ENCODE results near the gene REXO4.
A peak's percentile ranks its signal among the peaks of the same experiment; 100 is the strongest.
"Not testable (repeated sequence)": the region's sequence is repeated elsewhere in the genome, so short reads cannot be mapped to it uniquely, and the experiment has no call there.

REXO4 gene

GRCh38 chr9:133455936-133456335 lies 38.1 kb upstream of the REXO4 start:
- Mint-ChIP-seq H3K4me1 (peaks cover 10% of the 10 kb centered on the region), H3K9me3 (no peaks in the 10 kb centered on the region), H3K4me3 (no peak overlapping the region), H3K27ac (no peak overlapping the region), H3K36me3 (peaks cover 13% of the 10 kb centered on the region)
- no peak for DNase-seq (ENCODE audit: low spot score in 2 of 2)
- no peak for ATAC-seq

DNA sequence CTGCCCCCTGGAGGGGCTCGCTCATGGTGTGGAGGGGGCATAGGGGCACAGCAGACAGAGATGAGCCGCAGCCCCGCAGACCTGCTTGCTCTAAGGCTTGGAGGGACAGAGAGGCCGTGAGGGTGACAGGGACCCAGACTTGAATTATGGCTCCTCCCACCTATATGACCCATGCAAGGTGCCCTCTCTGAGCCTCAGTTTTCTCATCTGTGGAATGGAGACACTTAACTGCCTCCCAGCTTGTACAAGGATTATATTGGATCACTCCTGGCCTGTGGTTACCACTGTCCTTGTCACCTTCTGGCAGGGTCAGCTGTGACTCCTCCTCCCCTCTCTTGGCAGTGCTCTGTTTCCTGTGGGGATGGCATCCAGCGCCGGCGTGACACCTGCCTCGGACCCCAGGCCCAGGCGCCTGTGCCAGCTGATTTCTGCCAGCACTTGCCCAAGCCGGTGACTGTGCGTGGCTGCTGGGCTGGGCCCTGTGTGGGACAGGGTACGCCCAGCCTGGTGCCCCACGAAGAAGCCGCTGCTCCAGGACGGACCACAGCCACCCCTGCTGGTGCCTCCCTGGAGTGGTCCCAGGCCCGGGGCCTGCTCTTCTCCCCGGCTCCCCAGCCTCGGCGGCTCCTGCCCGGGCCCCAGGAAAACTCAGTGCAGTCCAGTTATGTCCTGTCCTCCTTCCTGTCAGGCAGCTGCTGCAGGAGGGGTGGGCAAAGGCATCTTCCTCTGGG lies 37.3 kb upstream of the REXO4 start:
- no peak for ATAC-seq
- H3K4me3 Mint-ChIP-seq, result no peak overlapping the region
- no peak for DNase-seq (ENCODE audit: low spot score in 2 of 2)
- peaks cover 5% of the 10 kb centered on the region for H3K36me3 Mint-ChIP-seq
- H3K9me3 Mint-ChIP-seq, result no peaks in the 10 kb centered on the region
- H3K27ac Mint-ChIP-seq, result no peak overlapping the region
- H3K4me1 Mint-ChIP-seq, result peaks cover 5% of the 10 kb centered on the region

- ATAC-seq, result no peak
Observed at GRCh38 chr9:133454325-133454724, 36.5 kb upstream of the REXO4 start.

GRCh38 chr9:133453651-133454050 lies 35.8 kb upstream of the REXO4 start:
- DNase-seq (ENCODE audit: low spot score in 2 of 2) (no peak), ATAC-seq (no peak)
- H3K4me1 Mint-ChIP-seq, result no peaks in the 10 kb centered on the region
- H3K4me3 Mint-ChIP-seq, result no peak overlapping the region
- H3K27ac Mint-ChIP-seq, result no peak overlapping the region
- H3K36me3 Mint-ChIP-seq, result no peaks in the 10 kb centered on the region
- H3K9me3 Mint-ChIP-seq, result no peaks in the 10 kb centered on the region

More at GRCh38 chr9:133454325-133454724, 36.5 kb upstream of the REXO4 start:
- H3K4me3 Mint-ChIP-seq, result no peak overlapping the region
- no peaks in the 10 kb centered on the region for H3K4me1 Mint-ChIP-seq
- H3K9me3 Mint-ChIP-seq, result no peaks in the 10 kb centered on the region
- DNase-seq (ENCODE audit: low spot score in 2 of 2), result no peak
- H3K36me3 Mint-ChIP-seq, result no peaks in the 10 kb centered on the region
- no peak overlapping the region for H3K27ac Mint-ChIP-seq

DNA sequence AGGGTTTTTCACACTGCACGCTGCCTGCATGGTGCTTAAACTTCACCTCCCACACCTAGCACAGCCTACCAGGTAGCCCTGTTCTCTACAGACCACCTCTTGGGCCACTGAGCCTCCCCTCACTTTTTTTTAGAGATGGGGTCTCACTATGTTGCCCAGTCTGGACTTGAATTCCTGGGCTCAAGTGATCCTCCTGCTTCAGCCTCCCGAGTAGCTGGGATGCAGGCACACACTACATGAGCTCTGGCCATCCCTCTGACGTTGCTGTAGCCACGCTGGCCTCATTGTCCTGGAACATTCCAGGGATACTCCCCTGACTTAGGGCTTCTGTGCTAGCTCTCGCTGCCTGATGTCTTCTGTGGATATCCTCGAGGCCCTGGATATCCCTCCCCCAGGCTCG lies 34.8 kb upstream of the REXO4 start:
- no peak overlapping the region for H3K27ac Mint-ChIP-seq
- ATAC-seq, result no peak

DNA sequence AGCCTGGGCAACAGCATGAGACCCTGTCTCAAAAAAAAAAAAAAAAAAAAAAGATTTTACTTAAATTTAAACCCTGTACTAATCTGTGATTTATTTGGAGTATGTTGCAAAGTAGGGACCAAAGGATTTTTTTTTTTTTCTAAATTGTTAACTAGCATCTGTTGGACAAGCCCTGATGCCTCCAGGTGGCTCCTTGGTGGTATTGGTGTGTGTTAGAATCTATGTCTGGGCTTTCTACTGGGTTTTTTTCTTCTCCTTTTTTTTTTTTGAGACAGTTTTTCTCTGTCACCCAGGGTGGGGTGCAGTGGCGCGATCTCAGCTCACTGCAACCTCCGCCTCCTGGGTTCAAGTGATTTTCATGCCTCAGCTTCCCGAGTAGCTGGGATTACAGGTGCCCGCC lies 34.1 kb upstream of the REXO4 start:
- not testable (repeated sequence) for H3K27ac Mint-ChIP-seq; ATAC-seq; H3K36me3 Mint-ChIP-seq; H3K4me1 Mint-ChIP-seq; H3K4me3 Mint-ChIP-seq; DNase-seq (ENCODE audit: low spot score in 2 of 2); H3K9me3 Mint-ChIP-seq

More for the DNA sequence above, 34.8 kb upstream of the REXO4 start:
- Mint-ChIP-seq H3K4me1 (no peaks in the 10 kb centered on the region), H3K9me3 (no peaks in the 10 kb centered on the region), H3K4me3 (no peak overlapping the region), H3K36me3 (no peaks in the 10 kb centered on the region)
- DNase-seq (ENCODE audit: low spot score in 2 of 2), result no peak

- Mint-ChIP-seq H3K36me3 (no peaks in the 10 kb centered on the region), H3K4me3 (no peak overlapping the region), H3K27ac (no peak overlapping the region), H3K9me3 (no peaks in the 10 kb centered on the region), H3K4me1 (no peaks in the 10 kb centered on the region)
- DNase-seq (ENCODE audit: low spot score in 2 of 2), result no peak
- ATAC-seq, result no peak
Observed at GRCh38 chr9:133449760-133450159, 31.9 kb upstream of the REXO4 start.

GRCh38 chr9:133448487-133448972 lies 30.7 kb upstream of the REXO4 start:
- no peak overlapping the region for H3K4me3 Mint-ChIP-seq
- H3K9me3 Mint-ChIP-seq, result no peaks in the 10 kb centered on the region
- peak; percentile 33 for ATAC-seq
- no peaks in the 10 kb centered on the region for H3K36me3 Mint-ChIP-seq
- H3K4me1 Mint-ChIP-seq, result no peaks in the 10 kb centered on the region
- DNase-seq (ENCODE audit: low spot score in 2 of 2), result no peak
- no peak overlapping the region for H3K27ac Mint-ChIP-seq

DNA sequence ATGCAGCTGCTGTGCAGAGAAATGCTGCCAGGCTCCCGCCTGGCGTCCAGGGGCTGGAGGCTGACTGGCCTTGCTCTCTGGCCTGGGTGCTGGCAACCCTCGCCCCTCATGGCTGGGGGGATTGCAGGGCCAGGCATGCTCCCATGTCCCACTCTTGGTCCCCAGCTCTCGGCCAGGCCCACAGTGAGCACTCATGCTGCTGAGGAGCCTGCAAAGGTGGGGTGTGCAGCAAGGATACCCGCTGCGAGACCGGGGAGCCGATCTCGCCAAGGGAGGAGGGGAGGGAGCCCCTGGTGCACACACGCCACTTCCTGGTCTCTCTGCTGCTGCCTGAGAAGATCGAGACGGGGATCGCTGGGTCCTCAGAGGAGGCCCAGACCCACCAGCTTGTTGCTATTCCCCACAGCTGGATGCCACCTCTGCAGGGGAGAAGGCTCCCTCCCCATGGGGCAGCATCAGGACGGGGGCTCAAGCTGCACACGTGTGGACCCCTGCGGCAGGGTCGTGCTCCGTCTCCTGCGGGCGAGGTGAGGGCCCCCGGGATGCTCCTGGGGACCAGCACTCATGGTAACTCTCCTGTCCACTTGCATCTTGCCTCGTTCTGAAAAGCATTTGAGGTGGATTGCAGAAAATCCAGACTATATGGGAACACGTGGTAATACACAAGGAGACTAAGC lies 27.6 kb upstream of the REXO4 start:
- no peaks in the 10 kb centered on the region for H3K9me3 Mint-ChIP-seq
- H3K4me3 Mint-ChIP-seq, result no peak overlapping the region
- no peak overlapping the region for H3K27ac Mint-ChIP-seq
- ATAC-seq (no peak), DNase-seq (ENCODE audit: low spot score in 2 of 2) (no peak)
- no peaks in the 10 kb centered on the region for H3K4me1 Mint-ChIP-seq
- H3K36me3 Mint-ChIP-seq, result no peaks in the 10 kb centered on the region

- H3K9me3 Mint-ChIP-seq, result no peaks in the 10 kb centered on the region
- DNase-seq (ENCODE audit: low spot score in 2 of 2) (no peak), ATAC-seq (no peak)
- peaks cover 8% of the 10 kb centered on the region for H3K4me1 Mint-ChIP-seq
- H3K4me3 Mint-ChIP-seq, result no peak overlapping the region
- H3K36me3 Mint-ChIP-seq, result no peaks in the 10 kb centered on the region
- H3K27ac Mint-ChIP-seq, result peak overlapping the region; percentile 10
Observed at GRCh38 chr9:133443982-133444381, 26.2 kb upstream of the REXO4 start.

GRCh38 chr9:133443248-133443647 lies 25.4 kb upstream of the REXO4 start:
- Mint-ChIP-seq H3K36me3 (no peaks in the 10 kb centered on the region), H3K9me3 (no peaks in the 10 kb centered on the region), H3K4me3 (no peak overlapping the region), H3K4me1 (peaks cover 8% of the 10 kb centered on the region), H3K27ac (peak overlapping the region; percentile 10)
- ATAC-seq (no peak), DNase-seq (ENCODE audit: low spot score in 2 of 2) (no peak)

DNA sequence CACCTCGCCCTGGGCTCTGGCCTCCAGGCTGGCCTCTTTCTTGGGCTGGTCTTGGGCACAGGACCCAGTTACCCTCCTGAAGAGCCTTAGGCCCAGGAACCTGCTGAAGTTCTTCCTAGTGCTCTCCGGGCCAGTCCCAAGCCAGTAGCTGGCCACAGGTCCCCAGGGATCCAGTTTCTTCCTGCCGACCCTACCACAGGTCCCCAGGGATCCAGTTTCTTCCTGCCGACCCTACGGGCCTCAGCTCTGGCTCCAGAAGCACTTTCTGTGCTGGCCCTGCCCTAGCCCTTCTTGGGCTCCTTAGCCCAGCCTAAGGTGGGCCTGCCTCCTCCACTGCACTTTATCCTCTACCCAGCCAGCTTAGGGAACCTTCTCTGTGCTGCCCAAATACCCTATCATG lies 23.8 kb upstream of the REXO4 start:
- Mint-ChIP-seq H3K9me3 (no peaks in the 10 kb centered on the region), H3K4me1 (peaks cover 8% of the 10 kb centered on the region), H3K27ac (peak overlapping the region; percentile 35), H3K36me3 (no peaks in the 10 kb centered on the region), H3K4me3 (no peak overlapping the region)
- no peak for ATAC-seq
- DNase-seq (ENCODE audit: low spot score in 2 of 2), result no peak

DNA sequence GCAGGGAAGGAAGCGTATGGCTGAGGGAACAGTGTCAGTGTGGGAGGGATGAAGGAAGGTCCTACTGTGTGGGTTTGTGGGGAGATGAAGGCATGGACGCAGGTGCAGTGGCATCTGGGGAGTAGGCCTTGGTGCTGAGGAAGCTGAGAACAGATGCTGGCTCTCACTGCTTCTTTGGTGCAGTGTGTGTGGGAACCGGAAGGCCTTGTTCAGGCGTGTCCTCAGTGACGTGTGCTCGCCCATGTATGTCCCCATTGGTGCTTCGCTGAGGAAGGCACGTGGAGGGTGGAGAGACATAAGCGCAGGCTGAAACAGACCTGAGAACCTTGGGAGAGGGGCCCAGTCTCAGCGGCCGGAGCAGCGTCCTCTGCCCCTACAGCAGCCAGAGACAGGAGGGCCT lies 23.1 kb upstream of the REXO4 start:
- ATAC-seq (no peak), DNase-seq (ENCODE audit: low spot score in 2 of 2) (no peak)
- Mint-ChIP-seq H3K9me3 (no peaks in the 10 kb centered on the region), H3K27ac (peak overlapping the region; percentile 53), H3K36me3 (no peaks in the 10 kb centered on the region), H3K4me3 (no peak overlapping the region), H3K4me1 (peaks cover 8% of the 10 kb centered on the region)

GRCh38 chr9:133439337-133439736 lies 21.5 kb upstream of the REXO4 start:
- Mint-ChIP-seq H3K9me3 (no peaks in the 10 kb centered on the region), H3K4me1 (peaks cover 8% of the 10 kb centered on the region), H3K27ac (no peak overlapping the region), H3K36me3 (no peaks in the 10 kb centered on the region), H3K4me3 (no peak overlapping the region)
- ATAC-seq (peak; percentile 77), DNase-seq (ENCODE audit: low spot score in 2 of 2) (no peak)

DNA sequence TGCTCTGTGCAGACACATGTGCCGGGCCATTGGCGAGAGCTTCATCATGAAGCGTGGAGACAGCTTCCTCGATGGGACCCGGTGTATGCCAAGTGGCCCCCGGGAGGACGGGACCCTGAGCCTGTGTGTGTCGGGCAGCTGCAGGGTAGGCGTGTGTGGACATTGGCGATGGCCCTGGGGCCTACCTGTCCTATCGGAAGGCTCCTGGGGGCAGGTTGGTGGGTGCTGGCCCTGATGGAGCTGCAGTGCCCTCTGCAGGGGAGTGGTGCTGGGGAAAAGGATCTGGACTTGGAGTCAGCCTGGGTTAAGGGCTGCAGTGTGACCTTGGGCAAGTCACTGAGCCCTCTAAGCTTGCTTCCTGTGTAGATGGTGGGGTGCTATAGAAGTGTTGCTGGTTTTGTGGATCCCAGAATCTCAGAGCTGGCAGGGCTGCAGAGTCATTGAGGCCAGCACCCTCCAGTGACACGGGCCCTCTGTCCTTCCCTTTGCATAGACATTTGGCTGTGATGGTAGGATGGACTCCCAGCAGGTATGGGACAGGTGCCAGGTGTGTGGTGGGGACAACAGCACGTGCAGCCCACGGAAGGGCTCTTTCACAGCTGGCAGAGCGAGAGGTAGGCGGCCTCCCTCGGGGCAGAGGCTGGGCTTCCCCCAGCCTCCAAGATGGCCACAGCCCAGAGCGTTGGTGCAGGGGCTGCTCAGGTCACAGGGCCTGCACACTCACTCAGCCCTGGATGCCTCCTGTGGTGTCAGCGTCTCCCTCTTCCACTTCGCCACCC lies 20.1 kb upstream of the REXO4 start:
- Mint-ChIP-seq H3K4me1 (peaks cover 8% of the 10 kb centered on the region), H3K36me3 (no peaks in the 10 kb centered on the region), H3K27ac (no peak overlapping the region), H3K9me3 (no peaks in the 10 kb centered on the region), H3K4me3 (no peak overlapping the region)
- DNase-seq (ENCODE audit: low spot score in 2 of 2) (no peak), ATAC-seq (no peak)

Data from stimulated activated effector memory CD8-positive, alpha-beta T cell treated with anti-CD3 and anti-CD28 coated beads, Interleukin-12 subunit alpha, Interleukin-12 subunit beta, amount 100 ng/mL, for 72 hours (primary cell).